Spleen (tissue), 7 donors: ENCODE measurements around the gene TPBG.

Experiments
- POLR2A ChIP-seq, 3 donors: fragments of 450-650 bp; IDR thresholded peaks; one replicate each; pipeline ENCODE4 v1.5.1; 2017; ENCODE audit warnings: antibody characterized with exemption in 3 of 3, mild to moderate bottlenecking in 1 of 3
- POLR2AphosphoS5 ChIP-seq, 3 donors: sonication (generic); formaldehyde crosslinking; IDR thresholded peaks; one replicate each; pipeline ENCODE4 v1.5.1; 2017; ENCODE audit warnings: antibody characterized with exemption in 3 of 3
- TF ChIP-seq, protein P1 (sequence below), 11 experiments: fragments of 200-600 bp in 7 of 11; fragments of 450-650 bp in 4 of 11; sonication (generic) in 4 of 11; IDR thresholded peaks in 8 of 11; conservative IDR thresholded peaks in 3 of 11; 1 replicate in 7 of 11; 2 replicates in 4 of 11; pipeline versions ENCODE4 v1.4.0 to v1.8.0; 2016 to 2021; ENCODE audit warnings: antibody characterized with exemption in 11 of 11, inconsistent platforms in 4 of 11, mild to moderate bottlenecking in 1 of 11
- donor health status: DM: no; HTN: no; CAD: no; lungs with moderate emphysema.
- donor health status: DM: no; HTN: no; CAD: no.
- donor health status: DM: no; HTN: no; CAD: no.

DNA sequence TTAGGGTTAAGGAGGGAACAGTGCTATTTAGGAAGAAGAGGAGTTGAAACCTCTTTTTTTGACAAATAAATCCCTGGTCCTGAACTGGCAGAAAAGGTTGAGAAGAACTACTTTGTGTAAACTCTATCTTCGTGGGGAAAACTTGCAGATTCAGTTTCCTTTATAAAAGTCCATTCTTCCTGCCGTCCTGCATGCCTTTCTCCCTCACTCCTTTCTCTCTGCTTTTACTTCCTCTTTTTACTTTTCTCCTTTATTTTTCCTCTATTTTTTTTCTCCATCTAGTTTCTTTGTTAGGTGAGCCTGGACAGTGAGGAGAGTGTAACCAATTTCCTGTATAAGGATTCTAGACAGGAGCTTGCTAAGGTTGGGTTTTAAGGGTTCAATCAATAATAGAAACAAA lies 52.7 kb downstream of the TPBG start:
- TF ChIP-seq POLR2A (IDR thresholded peaks at IDR 0.05) (no peak), POLR2AphosphoS5 (IDR thresholded peaks at IDR 0.05) (no peak)
- TF ChIP-seq, protein P1, sequence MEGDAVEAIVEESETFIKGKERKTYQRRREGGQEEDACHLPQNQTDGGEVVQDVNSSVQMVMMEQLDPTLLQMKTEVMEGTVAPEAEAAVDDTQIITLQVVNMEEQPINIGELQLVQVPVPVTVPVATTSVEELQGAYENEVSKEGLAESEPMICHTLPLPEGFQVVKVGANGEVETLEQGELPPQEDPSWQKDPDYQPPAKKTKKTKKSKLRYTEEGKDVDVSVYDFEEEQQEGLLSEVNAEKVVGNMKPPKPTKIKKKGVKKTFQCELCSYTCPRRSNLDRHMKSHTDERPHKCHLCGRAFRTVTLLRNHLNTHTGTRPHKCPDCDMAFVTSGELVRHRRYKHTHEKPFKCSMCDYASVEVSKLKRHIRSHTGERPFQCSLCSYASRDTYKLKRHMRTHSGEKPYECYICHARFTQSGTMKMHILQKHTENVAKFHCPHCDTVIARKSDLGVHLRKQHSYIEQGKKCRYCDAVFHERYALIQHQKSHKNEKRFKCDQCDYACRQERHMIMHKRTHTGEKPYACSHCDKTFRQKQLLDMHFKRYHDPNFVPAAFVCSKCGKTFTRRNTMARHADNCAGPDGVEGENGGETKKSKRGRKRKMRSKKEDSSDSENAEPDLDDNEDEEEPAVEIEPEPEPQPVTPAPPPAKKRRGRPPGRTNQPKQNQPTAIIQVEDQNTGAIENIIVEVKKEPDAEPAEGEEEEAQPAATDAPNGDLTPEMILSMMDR (IDR thresholded peaks at IDR 0.05 in 8 of 11, conservative IDR thresholded peaks at IDR 0.05 in 3 of 11) = no peak
